Panc1 (cell line): ENCODE data around the gene ATF3. TPM values are rescaled to one million over a fixed set of nuclear protein-coding genes. Genes with fewer than 3 reads are reported as not detected.

Experiments used
- ATAC-seq: fragments of 200-7000 bp; cut with Tn5 transposase; 2 replicates; pipeline ENCODE4 v1.9.1; 2020; ENCODE audit warnings: mild to moderate bottlenecking, moderate library complexity
- BruUV-seq: library from RNA; stranded (reverse); fragments of 400-500 nt; replicated peaks from 2 replicates; lab custom pipeline; 2021; lab: Mats Ljungman, UMichigan
- CTCF ChIA-PET: fragments of 300-600 bp; sonication (Branson Sonifier 250); formaldehyde crosslinking; loops from one replicate; lab custom pipeline; 2022; ENCODE audit warnings: antibody characterized with exemption; lab: Charles Lee
- POLR2A ChIA-PET: fragments of 300-600 bp; sonication (Branson Sonifier 250); formaldehyde crosslinking; loops from one replicate; lab custom pipeline; 2022; ENCODE audit warnings: antibody characterized with exemption; lab: Charles Lee
- DNase-seq: peaks from one replicate; pipeline ENCODE4 v3.0.0-alpha.2; 2010; ENCODE audit warnings: low read depth, low spot score
- H3K27ac ChIP-seq: 2 replicates; pipeline ENCODE4 v1.5.1; 2011; ENCODE audit warnings: mild to moderate bottlenecking, low read length, inconsistent platforms
- H3K27me3 ChIP-seq: fragments of 200-500 bp; sonication (Bioruptor generic); 2 replicates; pipeline ENCODE4 v1.6.0; 2014; ENCODE audit warnings: low read length, inconsistent platforms; ENCODE audit not compliant: control insufficient read depth, insufficient read depth
- H3K36me3 ChIP-seq: fragments of 200-500 bp; sonication (Bioruptor generic); 2 replicates; pipeline ENCODE4 v1.5.1; 2014; ENCODE audit warnings: inconsistent platforms, mild to moderate bottlenecking, low read length, moderate library complexity; ENCODE audit not compliant: control insufficient read depth, insufficient read depth
- H3K4me1 ChIP-seq: 2 replicates; pipeline ENCODE4 v1.5.1; 2011; ENCODE audit warnings: inconsistent platforms, mild to moderate bottlenecking, low read length, moderate library complexity; ENCODE audit not compliant: control insufficient read depth, insufficient read depth
- H3K4me3 ChIP-seq, 2 experiments: 2 replicates each; pipeline ENCODE4 v1.5.1; 2011 to 2012; ENCODE audit warnings: low read depth in 2 of 2, low read length in 2 of 2, mild to moderate bottlenecking in 2 of 2, inconsistent platforms in 1 of 2, moderate library complexity in 1 of 2
- H3K9me3 ChIP-seq: fragments of 200-500 bp; sonication (Bioruptor generic); 2 replicates; pipeline ENCODE4 v1.5.1; 2014; ENCODE audit warnings: low read depth, mild to moderate bottlenecking, inconsistent platforms, low read length, moderate library complexity; ENCODE audit not compliant: control insufficient read depth, insufficient read depth
- CTCF ChIP-seq: fragments of 450-650 bp; IDR thresholded peaks from 2 replicates; pipeline ENCODE4 v1.5.1; 2017; ENCODE audit warnings: mild to moderate bottlenecking
- POLR2AphosphoS5 ChIP-seq: IDR thresholded peaks from 2 replicates; pipeline ENCODE4 v1.6.1; 2012; ENCODE audit warnings: mild to moderate bottlenecking, low read depth, low read length, moderate library complexity
- SIN3A ChIP-seq: IDR thresholded peaks from 2 replicates; pipeline ENCODE4 v1.6.1; 2012; ENCODE audit warnings: low read depth, mild to moderate bottlenecking, low read length, moderate library complexity, borderline replicate concordance; ENCODE audit not compliant: insufficient read depth
- TCF7L2 ChIP-seq: IDR thresholded peaks from 2 replicates; pipeline ENCODE4 v1.6.1; 2011; ENCODE audit warnings: mild to moderate bottlenecking, low read depth, low read length, inconsistent platforms
- in situ Hi-C: cut with HindIII; loops from 2 replicates; pipeline ENCODE4 v1.10.0; 2016; ENCODE audit warnings: low sequenced_read_pairs, low pct_unique_long_range_greater_than_20kb
- intact Hi-C: fragments of 100-400 bp; cut with micrococcal nuclease; formaldehyde crosslinking; loops from one replicate; pipeline ENCODE4 v1.10.0; 2022; ENCODE audit not compliant: unreplicated experiment
- total RNA-seq: library from RNA; stranded (reverse); gene quantifications from one replicate; pipeline ENCODE4 v1.2.1, GENCODE V29; 2021; ENCODE audit not compliant: unreplicated experiment
- TF ChIP-seq, protein P1 (sequence below), 2 experiments: IDR thresholded peaks; 2 replicates each; pipeline ENCODE4 v1.6.1; 2011 to 2012; ENCODE audit warnings: low read depth in 2 of 2, control low read depth in 1 of 2, low read length in 1 of 2, mild to moderate bottlenecking in 1 of 2, moderate library complexity in 1 of 2; ENCODE audit not compliant: insufficient read depth in 1 of 2

ATF3 gene
- total RNA-seq, 1 experiment from 2014 or later = 13.3 TPM

DNA sequence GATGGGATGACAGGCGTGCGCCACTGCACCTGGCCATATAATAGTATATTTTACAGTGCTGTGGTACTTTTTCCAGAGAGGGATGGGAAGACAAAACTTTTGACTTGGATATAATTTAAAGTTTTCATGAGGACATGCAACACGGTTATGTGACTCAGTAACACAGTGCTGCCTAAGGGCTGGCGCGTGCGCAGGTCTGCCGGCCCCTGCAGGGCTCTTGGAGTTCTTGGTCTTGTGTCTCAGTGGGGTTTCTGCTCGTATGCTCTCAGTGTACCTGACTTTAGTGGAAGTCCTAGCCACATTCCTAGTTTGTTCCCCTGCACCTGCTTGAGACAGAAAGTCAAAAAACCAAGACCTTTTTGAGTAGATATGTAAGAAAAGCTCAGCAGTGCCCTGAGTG is 27.5 kb upstream of the ATF3 start:
- no peak for ATAC-seq
- CTCF ChIA-PET = no interaction called here

DNA sequence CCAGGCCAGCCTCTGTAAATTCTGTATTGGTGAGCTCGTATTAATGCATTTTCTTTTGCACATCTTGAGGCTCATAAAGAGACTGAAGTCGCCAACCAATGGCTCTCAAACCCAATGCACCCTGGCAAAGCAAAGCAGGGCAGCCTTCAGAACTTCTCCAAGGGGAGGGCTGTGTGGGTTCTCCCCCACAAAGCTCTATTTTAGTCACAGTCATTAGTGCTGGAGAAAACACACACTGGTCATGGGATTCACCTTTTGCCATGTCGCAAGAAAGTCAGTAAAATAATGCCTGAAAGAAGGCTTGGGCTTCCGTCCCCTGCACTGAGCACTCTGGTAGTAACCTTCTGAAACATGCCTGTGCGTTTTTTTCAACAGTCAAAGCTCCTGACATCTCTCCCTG is 26.3 kb upstream of the ATF3 start:
- Histone ChIP-seq H3K9me3 (no peaks in the 10 kb centered on the region), H3K4me3 (no peak overlapping the region), H3K4me1 (no peaks in the 10 kb centered on the region), H3K27me3 (no peaks in the 10 kb centered on the region), H3K27ac (no peak overlapping the region), H3K36me3 (no peaks in the 10 kb centered on the region)
- POLR2A ChIA-PET = no interaction called here
- TF ChIP-seq POLR2AphosphoS5 = no peak
- TF ChIP-seq SIN3A = no peak
- TF ChIP-seq, protein P1, sequence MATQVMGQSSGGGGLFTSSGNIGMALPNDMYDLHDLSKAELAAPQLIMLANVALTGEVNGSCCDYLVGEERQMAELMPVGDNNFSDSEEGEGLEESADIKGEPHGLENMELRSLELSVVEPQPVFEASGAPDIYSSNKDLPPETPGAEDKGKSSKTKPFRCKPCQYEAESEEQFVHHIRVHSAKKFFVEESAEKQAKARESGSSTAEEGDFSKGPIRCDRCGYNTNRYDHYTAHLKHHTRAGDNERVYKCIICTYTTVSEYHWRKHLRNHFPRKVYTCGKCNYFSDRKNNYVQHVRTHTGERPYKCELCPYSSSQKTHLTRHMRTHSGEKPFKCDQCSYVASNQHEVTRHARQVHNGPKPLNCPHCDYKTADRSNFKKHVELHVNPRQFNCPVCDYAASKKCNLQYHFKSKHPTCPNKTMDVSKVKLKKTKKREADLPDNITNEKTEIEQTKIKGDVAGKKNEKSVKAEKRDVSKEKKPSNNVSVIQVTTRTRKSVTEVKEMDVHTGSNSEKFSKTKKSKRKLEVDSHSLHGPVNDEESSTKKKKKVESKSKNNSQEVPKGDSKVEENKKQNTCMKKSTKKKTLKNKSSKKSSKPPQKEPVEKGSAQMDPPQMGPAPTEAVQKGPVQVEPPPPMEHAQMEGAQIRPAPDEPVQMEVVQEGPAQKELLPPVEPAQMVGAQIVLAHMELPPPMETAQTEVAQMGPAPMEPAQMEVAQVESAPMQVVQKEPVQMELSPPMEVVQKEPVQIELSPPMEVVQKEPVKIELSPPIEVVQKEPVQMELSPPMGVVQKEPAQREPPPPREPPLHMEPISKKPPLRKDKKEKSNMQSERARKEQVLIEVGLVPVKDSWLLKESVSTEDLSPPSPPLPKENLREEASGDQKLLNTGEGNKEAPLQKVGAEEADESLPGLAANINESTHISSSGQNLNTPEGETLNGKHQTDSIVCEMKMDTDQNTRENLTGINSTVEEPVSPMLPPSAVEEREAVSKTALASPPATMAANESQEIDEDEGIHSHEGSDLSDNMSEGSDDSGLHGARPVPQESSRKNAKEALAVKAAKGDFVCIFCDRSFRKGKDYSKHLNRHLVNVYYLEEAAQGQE (IDR thresholded peaks at IDR 0.05; ENCODE audit: insufficient read depth in 1 of 2, low read depth in 2 of 2, low read length in 1 of 2) = no peak
- no peak for TF ChIP-seq TCF7L2
- TF ChIP-seq CTCF = no peak
- CTCF ChIA-PET = no interaction called here
- ATAC-seq = no peak
- in situ Hi-C loops = no loop called here
- intact Hi-C loops = loop anchor here (10.0 kb wide), 1 partner anchor 477 kb away; no protein-coding TSS in a partner anchor
- no TSS peak for BruUV-seq
- DNase-seq = no peak

More for the DNA sequence above, 27.5 kb upstream of the ATF3 start:
- no peak for TF ChIP-seq SIN3A
- TF ChIP-seq CTCF = no peak
- no peak for TF ChIP-seq TCF7L2
- TF ChIP-seq POLR2AphosphoS5 = no peak
- TF ChIP-seq, protein P1 (IDR thresholded peaks at IDR 0.05; ENCODE audit: insufficient read depth in 1 of 2, low read depth in 2 of 2, low read length in 1 of 2) = no peak
- no TSS peak for BruUV-seq
- no peaks in the 10 kb centered on the region for H3K9me3 ChIP-seq
- H3K4me3 ChIP-seq = no peak overlapping the region
- no peaks in the 10 kb centered on the region for H3K4me1 ChIP-seq
- H3K27me3 ChIP-seq = no peaks in the 10 kb centered on the region
- POLR2A ChIA-PET = no interaction called here
- in situ Hi-C loops (no loop called here), intact Hi-C loops (loop anchor here (10.0 kb wide), 1 partner anchor 476 kb away; no protein-coding TSS in a partner anchor)
- no peak for DNase-seq
- H3K27ac ChIP-seq = no peak overlapping the region
- H3K36me3 ChIP-seq = no peaks in the 10 kb centered on the region
